PFSK-1 (cell line): ENCODE measurements around the gene INTS6.

Source experiments
- FOXP2 ChIP-seq: optimal IDR thresholded peaks from 2 replicates; pipeline ENCODE3; 2011; ENCODE audit warnings: borderline replicate concordance, control low read depth, inconsistent platforms; ENCODE audit not compliant: insufficient read depth; ENCODE audit errors: extremely low read length, extremely low read depth
- POLR2AphosphoS5 ChIP-seq: IDR thresholded peaks from 2 replicates; pipeline ENCODE4 v1.6.1; 2012; ENCODE audit warnings: low read depth, mild to moderate bottlenecking, control low read depth, low read length, moderate library complexity
- SIN3A ChIP-seq: IDR thresholded peaks from 2 replicates; pipeline ENCODE4 v1.6.1; 2012; ENCODE audit warnings: mild to moderate bottlenecking, low read length, moderate library complexity, borderline replicate concordance; ENCODE audit not compliant: insufficient read depth
- TAF1 ChIP-seq: IDR thresholded peaks from 2 replicates; pipeline ENCODE4 v1.6.1; 2012; ENCODE audit warnings: low read length, control low read depth, borderline replicate concordance; ENCODE audit not compliant: insufficient read depth
- TF ChIP-seq, protein P1 (sequence below), 2 experiments: IDR thresholded peaks; 2 replicates each; pipeline versions ENCODE4 v1.6.1 to v1.8.0; 2011 to 2012; ENCODE audit warnings: low read depth in 2 of 2, low read length in 2 of 2, control low read depth in 1 of 2, inconsistent platforms in 1 of 2, mild to moderate bottlenecking in 1 of 2, moderate library complexity in 1 of 2; ENCODE audit not compliant: insufficient read depth in 1 of 2

INTS6 gene

DNA sequence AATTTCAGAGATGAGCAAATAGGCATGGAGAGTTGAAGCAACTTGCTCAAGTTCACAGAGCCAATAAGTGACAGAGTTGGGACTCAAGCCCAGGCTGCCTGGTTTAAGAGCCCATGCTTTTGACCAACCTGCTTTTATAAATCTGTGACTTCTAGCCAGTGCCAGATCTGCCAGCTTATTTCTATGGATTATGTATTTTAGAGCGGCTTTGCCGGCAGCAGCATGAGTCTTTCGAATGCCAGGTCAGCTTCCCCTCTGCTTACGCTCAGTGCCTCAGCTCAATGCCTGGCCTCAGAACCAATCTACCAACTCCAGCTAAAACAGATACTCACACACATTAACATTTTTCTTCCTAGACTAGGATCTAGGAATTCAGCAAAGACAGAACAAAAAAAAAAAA lies 111.0 kb downstream of the INTS6 start:
- no peak for TF ChIP-seq SIN3A
- no peak for TF ChIP-seq FOXP2
- no peak for TF ChIP-seq POLR2AphosphoS5
- TF ChIP-seq TAF1: no peak

DNA sequence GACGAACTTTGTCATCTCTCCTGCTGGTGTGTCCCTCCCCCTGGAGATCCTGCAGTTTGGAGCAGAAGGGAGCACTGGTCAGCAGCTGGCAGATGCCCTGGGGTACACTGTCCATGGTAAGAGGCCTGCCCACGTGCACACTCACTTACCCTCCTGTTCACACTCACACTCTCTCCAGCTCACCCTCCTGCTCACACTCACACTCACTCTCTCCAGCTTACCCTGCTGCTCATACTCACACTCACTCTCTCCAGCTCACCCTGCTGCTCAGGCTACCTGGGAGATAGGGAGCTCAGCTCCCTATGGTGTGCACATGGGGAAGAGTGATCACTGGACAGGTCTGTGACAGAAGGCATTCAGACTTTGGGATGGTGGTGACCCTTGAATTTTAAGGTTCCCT lies 111.6 kb downstream of the INTS6 start:
- TF ChIP-seq TAF1: no peak
- TF ChIP-seq, protein P1, sequence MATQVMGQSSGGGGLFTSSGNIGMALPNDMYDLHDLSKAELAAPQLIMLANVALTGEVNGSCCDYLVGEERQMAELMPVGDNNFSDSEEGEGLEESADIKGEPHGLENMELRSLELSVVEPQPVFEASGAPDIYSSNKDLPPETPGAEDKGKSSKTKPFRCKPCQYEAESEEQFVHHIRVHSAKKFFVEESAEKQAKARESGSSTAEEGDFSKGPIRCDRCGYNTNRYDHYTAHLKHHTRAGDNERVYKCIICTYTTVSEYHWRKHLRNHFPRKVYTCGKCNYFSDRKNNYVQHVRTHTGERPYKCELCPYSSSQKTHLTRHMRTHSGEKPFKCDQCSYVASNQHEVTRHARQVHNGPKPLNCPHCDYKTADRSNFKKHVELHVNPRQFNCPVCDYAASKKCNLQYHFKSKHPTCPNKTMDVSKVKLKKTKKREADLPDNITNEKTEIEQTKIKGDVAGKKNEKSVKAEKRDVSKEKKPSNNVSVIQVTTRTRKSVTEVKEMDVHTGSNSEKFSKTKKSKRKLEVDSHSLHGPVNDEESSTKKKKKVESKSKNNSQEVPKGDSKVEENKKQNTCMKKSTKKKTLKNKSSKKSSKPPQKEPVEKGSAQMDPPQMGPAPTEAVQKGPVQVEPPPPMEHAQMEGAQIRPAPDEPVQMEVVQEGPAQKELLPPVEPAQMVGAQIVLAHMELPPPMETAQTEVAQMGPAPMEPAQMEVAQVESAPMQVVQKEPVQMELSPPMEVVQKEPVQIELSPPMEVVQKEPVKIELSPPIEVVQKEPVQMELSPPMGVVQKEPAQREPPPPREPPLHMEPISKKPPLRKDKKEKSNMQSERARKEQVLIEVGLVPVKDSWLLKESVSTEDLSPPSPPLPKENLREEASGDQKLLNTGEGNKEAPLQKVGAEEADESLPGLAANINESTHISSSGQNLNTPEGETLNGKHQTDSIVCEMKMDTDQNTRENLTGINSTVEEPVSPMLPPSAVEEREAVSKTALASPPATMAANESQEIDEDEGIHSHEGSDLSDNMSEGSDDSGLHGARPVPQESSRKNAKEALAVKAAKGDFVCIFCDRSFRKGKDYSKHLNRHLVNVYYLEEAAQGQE (IDR thresholded peaks at IDR 0.05; ENCODE audit: insufficient read depth in 1 of 2, low read depth in 2 of 2, low read length in 2 of 2): no peak
- no peak for TF ChIP-seq SIN3A
- no peak for TF ChIP-seq FOXP2
- no peak for TF ChIP-seq POLR2AphosphoS5

DNA sequence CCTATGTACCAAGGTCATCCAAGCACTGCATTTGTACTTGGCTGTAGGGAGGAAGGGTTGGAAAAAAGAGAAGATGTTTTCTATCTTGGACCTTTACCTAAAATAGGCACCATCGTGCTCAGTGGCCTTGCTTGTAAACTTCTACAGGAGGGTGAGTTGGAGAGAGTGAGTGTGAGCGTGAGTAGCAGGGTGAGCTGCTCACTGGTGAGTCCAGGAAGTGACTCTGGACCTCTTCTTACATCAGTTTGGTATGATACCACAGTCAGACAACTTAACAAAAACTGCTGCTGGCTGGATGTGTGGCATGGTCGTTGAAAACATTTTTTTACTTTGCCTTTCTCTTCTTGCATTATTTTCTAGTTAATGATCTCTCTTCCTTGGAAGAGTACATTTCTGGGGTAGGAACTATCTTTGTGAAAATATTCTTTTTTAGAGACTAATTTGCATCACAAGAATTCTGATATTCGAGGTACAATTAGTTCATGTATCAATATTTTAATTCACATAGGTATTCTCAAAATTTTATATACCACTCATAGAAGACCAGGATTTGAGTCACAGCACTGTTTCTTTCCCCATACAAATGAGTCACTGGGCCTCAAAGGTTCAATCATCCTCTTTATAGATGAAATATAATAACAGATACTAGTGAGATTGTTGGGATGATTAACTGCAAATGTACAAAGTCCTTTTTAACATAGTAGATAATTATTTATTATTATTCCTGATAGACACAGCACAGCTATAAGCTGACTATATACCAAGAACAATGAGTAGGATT lies 112.7 kb downstream of the INTS6 start:
- no peak for TF ChIP-seq SIN3A
- TF ChIP-seq, protein P1 (IDR thresholded peaks at IDR 0.05; ENCODE audit: insufficient read depth in 1 of 2, low read depth in 2 of 2, low read length in 2 of 2): no peak
- no peak for TF ChIP-seq TAF1
- no peak for TF ChIP-seq FOXP2
- no peak for TF ChIP-seq POLR2AphosphoS5

DNA sequence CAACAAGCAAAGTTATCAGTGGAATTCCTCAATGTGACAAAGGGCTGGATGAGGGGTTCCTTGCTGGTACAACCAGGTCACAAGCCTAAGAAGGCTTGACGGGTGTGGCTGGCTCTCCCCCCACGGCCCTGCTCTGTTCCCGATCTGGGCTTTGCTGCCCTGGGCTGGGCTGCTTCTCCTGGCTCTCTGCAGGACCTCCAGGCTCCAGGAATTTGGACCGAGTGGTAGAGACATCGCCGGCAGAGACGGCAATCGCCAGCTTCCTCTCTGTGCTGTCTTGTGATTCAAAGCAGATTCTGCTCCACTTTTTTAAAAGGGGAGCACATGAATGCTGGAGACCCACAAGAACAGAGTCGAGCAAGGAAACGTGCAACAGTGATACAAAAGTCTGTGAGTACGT lies 113.5 kb downstream of the INTS6 start, which contains the start of gene SERPINE3:
SERPINE3 (plus strand) TSS at position 338 of the 400 bp plus-strand sequence. CDS start 1,401 bp downstream, outside the sequence.
- TF ChIP-seq FOXP2 (no peak), POLR2AphosphoS5 (no peak), TAF1 (no peak), SIN3A (no peak)
- TF ChIP-seq, protein P1 (IDR thresholded peaks at IDR 0.05; ENCODE audit: insufficient read depth in 1 of 2, low read depth in 2 of 2, low read length in 2 of 2): no peak

DNA sequence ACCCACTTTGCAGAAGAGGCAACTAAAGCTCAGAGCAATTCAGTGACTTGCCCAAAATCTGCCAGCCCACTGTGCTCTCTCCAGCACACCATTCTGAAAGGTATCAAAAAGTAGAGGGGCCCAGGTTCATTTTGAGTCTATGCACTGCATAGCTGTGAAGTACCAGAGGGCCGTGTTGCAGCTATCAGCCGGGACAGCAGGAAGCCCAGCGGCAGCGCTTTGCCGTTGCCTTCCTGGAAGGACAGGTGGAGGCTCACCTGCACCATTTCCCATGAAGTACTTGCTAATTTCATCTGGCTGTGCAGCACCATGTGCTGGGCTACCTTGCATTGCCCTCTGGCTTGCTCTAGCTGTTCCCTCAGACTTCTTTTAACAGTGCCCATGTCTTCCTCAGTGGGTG lies 116.1 kb downstream of the INTS6 start:
- no peak for TF ChIP-seq POLR2AphosphoS5
- TF ChIP-seq FOXP2: no peak

DNA sequence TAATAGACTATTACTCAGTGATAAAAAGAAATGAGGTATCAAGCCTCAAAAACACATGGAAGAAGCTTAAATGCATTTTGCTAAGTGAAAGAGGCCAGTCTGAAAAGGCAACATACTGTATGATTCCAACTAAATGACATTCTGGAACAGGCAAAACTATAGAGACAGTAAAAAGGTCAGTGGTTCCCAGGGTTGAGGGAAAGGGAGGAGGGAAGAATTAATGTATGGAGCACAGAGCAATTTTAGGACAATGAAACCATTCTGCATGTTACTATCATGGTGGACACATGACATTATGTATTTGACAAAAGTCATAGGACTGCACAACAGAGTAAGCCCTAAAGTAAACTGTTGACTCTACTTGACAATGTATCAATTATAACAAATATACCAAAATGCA lies 119.0 kb downstream of the INTS6 start:
- no peak for TF ChIP-seq POLR2AphosphoS5
- TF ChIP-seq FOXP2: no peak
- TF ChIP-seq TAF1: no peak
- TF ChIP-seq, protein P1 (IDR thresholded peaks at IDR 0.05; ENCODE audit: insufficient read depth in 1 of 2, low read depth in 2 of 2, low read length in 2 of 2): no peak
- TF ChIP-seq SIN3A: no peak
